Psoas muscle (tissue), 8 donors: ENCODE results near the gene ZNHIT3. TPM values are rescaled to one million over a fixed set of nuclear protein-coding genes. Genes with fewer than 3 reads are reported as not detected.

ENCODE experiments used
- ATAC-seq, 4 donors: fragments of 200-7000 bp; cut with Tn5 transposase; one replicate each; pipeline ENCODE4 v1.9.1; 2020; ENCODE audit warnings: moderate library complexity in 3 of 4, mild to moderate bottlenecking in 2 of 4
- DNase-seq, 2 donors: peaks; one replicate each; pipeline ENCODE4 v3.0.0-alpha.2; 2020
- H3K27ac ChIP-seq: fragments of 200-600 bp; one replicate; pipeline ENCODE4 v1.8.0; 2022
- H3K27me3 ChIP-seq, 3 donors: fragments of 200-600 bp in 1 of 3; one replicate each; pipeline versions ENCODE4 v1.6.1 to v1.8.0; 2013 to 2022; ENCODE audit warnings: low read length in 2 of 3, mild to moderate bottlenecking in 2 of 3, moderate library complexity in 1 of 3; ENCODE audit not compliant: insufficient read depth in 3 of 3
- H3K36me3 ChIP-seq, 2 donors: fragments of 200-600 bp in 1 of 2; one replicate each; pipeline versions ENCODE4 v1.6.1 to v1.8.0; 2013 to 2022; ENCODE audit warnings: low read depth in 1 of 2, mild to moderate bottlenecking in 1 of 2, moderate library complexity in 1 of 2; ENCODE audit not compliant: insufficient read depth in 1 of 2
- H3K4me1 ChIP-seq: fragments of 200-600 bp; one replicate; pipeline ENCODE4 v1.8.0; 2022
- H3K4me3 ChIP-seq: fragments of 200-600 bp; one replicate; pipeline ENCODE4 v1.8.0; 2022; ENCODE audit warnings: mild to moderate bottlenecking
- H3K9me3 ChIP-seq: fragments of 200-600 bp; one replicate; pipeline ENCODE4 v1.8.0; 2022
- CTCF ChIP-seq: fragments of 200-600 bp; IDR thresholded peaks from one replicate; pipeline ENCODE4 v1.8.0; 2022; ENCODE audit warnings: antibody characterized with exemption
- WGBS, 3 donors: extraction: QIAGEN DNeasy Blood & Tissue Kit; methylation state at CpG; one replicate each; pipeline versions ENCODE4 v1.1.6 to v1.1.7; 2013; 5-methylcytosine and 5-hydroxymethylcytosine counted together
- intact Hi-C, 2 donors: fragments of 100-400 bp; cut with DNase I; formaldehyde crosslinking; loops; one replicate each; pipeline versions ENCODE4 v1.11.0 to v1.14.2; 2022
- polyA plus RNA-seq, 3 donors: library from polyadenylated mRNA; stranded (reverse); fragments of 200-250 nt; gene quantifications; one replicate each; pipeline ENCODE4 v1.2.3, GENCODE V29; 2013
- total RNA-seq, 4 donors: library from RNA; stranded (reverse); fragmentation: NEBNext Ultra II Directional in 2 of 4; extraction: Animal tissue kit (Norgen Biotek cat#: 25700) in 2 of 4; gene quantifications; one replicate each; pipeline versions ENCODE4 v1.2.1 to v1.2.4, GENCODE V29; 2021 to 2023
- donor health status: healthy with polysubstance abuse.
- donor health status: DM: no; HTN: no; CAD: no; lungs with moderate emphysema.
- donor health status: Bipolar disorder and iron deficiency.
- donor health status: healthy.
- donor health status: DM: yes; HTN: yes; CAD: no.
- donor health status: DM: no; HTN: no; CAD: no.
- donor health status: DM: no; HTN: no; CAD: no.
- donor health status: DM: yes; HTN: yes; CAD: no.

ZNHIT3 gene
- total and polyA plus RNA-seq, 7 donors: 22.7 to 80.2 (median 32.3) TPM

DNA sequence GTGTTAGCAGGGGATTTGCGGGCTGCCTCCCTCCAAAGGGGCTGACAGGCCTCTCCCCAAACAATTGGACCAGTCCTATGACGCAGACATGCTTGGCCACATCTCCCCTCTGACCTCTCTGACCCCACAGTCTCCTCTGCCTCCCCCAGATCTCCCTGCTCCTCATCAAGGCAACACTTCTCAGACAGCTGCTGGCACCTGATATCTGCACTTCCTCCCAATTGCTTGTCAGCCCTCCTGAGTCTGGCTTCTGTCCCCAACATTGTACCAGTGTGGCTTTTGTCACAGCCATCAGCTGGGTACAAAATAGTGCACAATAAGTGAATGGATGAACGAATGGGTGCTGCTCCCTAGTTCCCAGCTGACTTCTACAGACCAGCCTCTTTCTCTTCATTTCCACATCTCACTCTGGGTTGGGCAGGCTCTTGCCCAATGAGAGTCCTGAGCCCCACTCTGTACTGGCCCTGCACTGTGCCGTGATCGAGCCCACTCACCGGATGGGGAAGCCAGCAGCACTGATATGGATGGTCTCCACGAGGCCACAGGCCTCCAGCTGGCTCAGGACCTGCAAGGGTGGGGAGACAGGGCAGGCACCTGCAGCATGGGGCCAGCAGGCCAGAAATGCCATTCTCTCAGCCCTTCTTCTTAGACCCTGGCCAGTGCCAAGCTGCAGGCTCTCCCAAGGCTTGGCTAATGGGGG lies 17.1 kb downstream of the ZNHIT3 start:
- no peaks in the 10 kb centered on the region for H3K27me3 ChIP-seq
- ATAC-seq (no peak), DNase-seq (no peak)
- no peaks in the 10 kb centered on the region for H3K4me1 ChIP-seq
- no peak for TF ChIP-seq CTCF
- H3K4me3 ChIP-seq: no peak overlapping the region
- no peaks in the 10 kb centered on the region for H3K9me3 ChIP-seq
- peaks cover 7 to 92% of the 10 kb centered on the region in 2 donors for H3K36me3 ChIP-seq
- WGBS, 3 donors: 89 to 92% (median 90%) methylated on average over 7 of the region's 7 CpGs
- no peak overlapping the region for H3K27ac ChIP-seq
- intact Hi-C loops: no loop called here

DNA sequence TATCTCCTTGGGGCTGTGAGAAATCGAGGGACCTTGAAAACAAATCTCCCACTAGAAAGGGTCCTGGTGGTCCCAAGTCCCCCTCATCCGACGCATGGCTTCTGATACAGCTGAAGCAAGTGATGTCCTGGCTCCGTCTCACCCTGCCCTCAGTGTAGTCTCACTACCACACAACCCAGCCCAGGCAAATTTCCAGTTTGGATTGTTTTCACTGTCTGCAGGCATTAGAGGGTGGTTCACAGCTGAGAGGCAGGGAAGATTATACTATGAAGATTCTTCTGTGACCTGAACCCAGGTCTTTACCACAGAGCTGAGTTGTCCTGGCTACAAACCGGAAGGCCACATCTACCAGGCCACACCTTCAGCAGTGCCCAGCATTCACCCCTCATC lies 17.7 kb downstream of the ZNHIT3 start:
- 91 to 95% (median 93%) methylated on average over 5 of the region's 5 CpGs for WGBS, 3 donors
- no peaks in the 10 kb centered on the region for H3K4me1 ChIP-seq
- intact Hi-C loops: no loop called here
- DNase-seq (no peak), ATAC-seq (no peak)
- peaks cover 7 to 93% of the 10 kb centered on the region in 2 donors for H3K36me3 ChIP-seq
- no peak for TF ChIP-seq CTCF
- H3K27ac ChIP-seq: no peak overlapping the region
- H3K9me3 ChIP-seq: no peaks in the 10 kb centered on the region
- H3K27me3 ChIP-seq: no peaks in the 10 kb centered on the region
- H3K4me3 ChIP-seq: no peak overlapping the region

DNA sequence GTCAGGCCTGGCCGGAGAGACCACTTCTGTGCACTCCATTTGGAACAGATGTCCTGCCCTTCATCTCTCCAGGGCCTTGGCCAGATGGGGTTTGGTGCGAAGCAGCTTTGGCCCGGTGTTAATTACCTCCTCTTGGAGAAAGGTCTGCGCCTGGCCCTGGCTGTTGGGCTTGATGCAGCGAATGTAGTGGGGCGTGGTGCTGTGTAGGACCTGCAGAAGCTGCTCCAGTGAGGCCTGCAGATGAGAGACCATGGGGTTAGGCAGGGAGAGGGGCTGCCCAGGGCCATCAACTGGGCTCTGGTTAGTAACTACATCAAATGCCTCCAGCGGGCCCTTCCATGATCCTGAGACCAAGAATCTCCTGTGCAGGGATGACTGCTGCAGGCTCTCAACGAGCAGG lies 18.7 kb downstream of the ZNHIT3 start:
- ATAC-seq (no peak), DNase-seq (no peak)
- WGBS, 3 donors: 86 to 93% (median 90%) methylated on average over 7 to 8 of the region's 8 CpGs
- no peaks in the 10 kb centered on the region for H3K4me1 ChIP-seq
- no peaks in the 10 kb centered on the region for H3K27me3 ChIP-seq
- H3K27ac ChIP-seq: no peak overlapping the region
- H3K4me3 ChIP-seq: no peak overlapping the region
- TF ChIP-seq CTCF: no peak
- no peaks in the 10 kb centered on the region for H3K9me3 ChIP-seq
- intact Hi-C loops: no loop called here
- H3K36me3 ChIP-seq: peaks cover 7 to 98% of the 10 kb centered on the region in 2 donors

- peaks cover 7 to 96% of the 10 kb centered on the region in 2 donors for H3K36me3 ChIP-seq
- H3K4me3 ChIP-seq: no peak overlapping the region
- intact Hi-C loops: no loop called here
- ATAC-seq (no peak), DNase-seq (no peak)
- no peak for TF ChIP-seq CTCF
- WGBS, 3 donors: 79 to 91% (median 83%) methylated on average over 6 of the region's 6 CpGs
- no peaks in the 10 kb centered on the region for H3K4me1 ChIP-seq
- no peaks in the 10 kb centered on the region for H3K27me3 ChIP-seq
- no peak overlapping the region for H3K27ac ChIP-seq
- H3K9me3 ChIP-seq: no peaks in the 10 kb centered on the region
Observed at GRCh38 chr17:36506249-36506826, 19.9 kb downstream of the ZNHIT3 start.
